NCI-H2107 treated with DMSO at 0.1 percent for 48 hours (cell line): ENCODE data around the gene SGK2.
"Not testable (repeated sequence)": the region's sequence is repeated elsewhere in the genome, so short reads cannot be mapped to it uniquely, and the experiment has no call there.

Experiments
- DNase-seq: peaks from one replicate; lab custom pipeline; 2025; ENCODE audit not compliant: unreplicated experiment; lab: John Stamatoyannopoulos, UW

The SGK2 gene

GRCh38 chr20:43590392-43591303, 31.8 kb downstream of the SGK2 start, which contains the start of gene IFT52:
Gene IFT52 (plus strand): TSS chr20:43590937. CDS start chr20:43594699, 3,762 bp downstream.
- peak; percentile 70 for DNase-seq

- DNase-seq = not testable (repeated sequence)
Observed at GRCh38 chr20:43601960-43602359, 43.1 kb downstream of the SGK2 start.

GRCh38 chr20:43603124-43603523, 44.3 kb downstream of the SGK2 start:
- DNase-seq = no peak

- DNase-seq = no peak
Observed at GRCh38 chr20:43605715-43606114, 46.9 kb downstream of the SGK2 start.

GRCh38 chr20:43607278-43607677, 48.5 kb downstream of the SGK2 start:
- not testable (repeated sequence) for DNase-seq

GRCh38 chr20:43631598-43631997, 72.8 kb downstream of the SGK2 start:
- DNase-seq = no peak
